Measurements from ENCODE around the gene OSBPL10. TPM values are rescaled to one million over a fixed set of nuclear protein-coding genes. Genes with fewer than 3 reads are reported as not detected.

The OSBPL10 gene
- total and polyA plus RNA-seq, 2 donors (not counting 1 experiment from before 2014, with no cell fraction given), result 7.1 to 7.5 TPM

- no peak overlapping the region for H3K4me2 ChIP-seq (ENCODE audit: extremely low read depth, insufficient read depth, low read length)
- H4K20me1 ChIP-seq (ENCODE audit: control insufficient read depth, extremely low read depth, insufficient read depth, low read length), result no peaks in the 10 kb centered on the region
- DNase-seq (ENCODE audit: low read depth in 2 of 2), result no peak
- no peak overlapping the region for H3K9ac ChIP-seq (ENCODE audit: insufficient read depth, low read length)
- H3K9me3 ChIP-seq (ENCODE audit: control insufficient read depth, insufficient read depth, low read depth, low read length), result no peaks in the 10 kb centered on the region
- H3K4me1 ChIP-seq (ENCODE audit: control insufficient read depth, extremely low read depth, insufficient read depth, low read length), result no peaks in the 10 kb centered on the region
- H2AFZ ChIP-seq (ENCODE audit: low read length), result no peak overlapping the region
- TF ChIP-seq EZH2 (IDR thresholded peaks at IDR 0.05; ENCODE audit: low read length, missing control alignments) (no peak), CTCF (conservative IDR thresholded peaks at IDR 0.05 in 1 of 2, IDR thresholded peaks at IDR 0.05 in 1 of 2; ENCODE audit: low read depth in 1 of 2, low read length in 2 of 2) (no peak)
- no peaks in the 10 kb centered on the region for H3K79me2 ChIP-seq (ENCODE audit: control insufficient read depth, insufficient read depth, low read length)
- H3K36me3 ChIP-seq (ENCODE audit: control insufficient read depth, insufficient read depth, low read length), result no peaks in the 10 kb centered on the region
- no peak overlapping the region for H3K27ac ChIP-seq (ENCODE audit: insufficient read depth, low read length)
- no peak overlapping the region for H3K4me3 ChIP-seq (replicated peaks in 1 of 4; ENCODE audit: control extremely low read depth in 1 of 4, insufficient read depth in 1 of 4, low read depth in 3 of 4, low read length in 4 of 4)
- no peaks in the 10 kb centered on the region for H3K27me3 ChIP-seq (ENCODE audit: control insufficient read depth, insufficient read depth, low read length)
Measured at GRCh38 chr3:31791090-31791430, 190.0 kb downstream of the OSBPL10 start.

DNA sequence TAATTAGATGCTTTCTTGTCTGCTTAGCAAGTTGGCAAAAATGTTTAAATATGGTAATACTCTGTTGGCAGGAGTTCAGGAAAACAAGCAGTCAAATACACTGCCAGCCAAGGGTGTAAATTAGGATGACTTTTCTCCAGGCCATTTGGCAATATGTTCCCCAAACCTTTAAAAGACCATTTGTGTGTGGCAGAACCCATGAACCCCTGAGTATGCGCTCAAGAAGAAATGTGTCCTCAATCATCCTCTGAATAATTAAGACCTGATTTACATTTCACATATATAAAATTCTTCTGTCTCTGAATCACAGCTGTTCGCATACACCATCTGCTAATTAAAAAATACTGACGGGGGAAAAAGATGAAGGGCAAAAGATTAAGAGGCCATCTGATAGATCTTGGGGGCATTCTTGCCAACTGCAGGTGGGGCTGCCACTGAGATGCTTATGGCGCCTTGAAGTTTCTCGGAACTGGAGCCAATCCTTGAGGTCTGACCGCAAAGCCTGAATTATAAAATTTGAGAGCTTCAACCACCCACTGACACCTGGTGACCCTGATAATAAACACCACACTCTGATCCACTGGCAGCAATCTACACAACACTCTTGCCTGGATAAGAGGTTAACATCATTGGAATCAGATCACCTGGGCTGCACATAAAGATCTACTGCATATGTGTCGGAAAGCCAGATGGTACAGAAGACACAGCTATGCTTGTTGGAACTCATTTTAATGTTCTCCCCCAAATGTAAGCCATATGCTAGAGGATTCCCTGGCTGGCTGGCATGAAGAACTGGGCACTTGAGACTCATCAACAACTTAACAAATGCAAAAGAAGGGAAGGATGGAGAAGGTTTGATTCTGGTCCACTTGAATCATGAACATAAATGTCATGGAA, 190.6 kb downstream of the OSBPL10 start:
- Histone ChIP-seq H2AFZ (ENCODE audit: low read length) (no peak overlapping the region), H3K4me1 (ENCODE audit: control insufficient read depth, extremely low read depth, insufficient read depth, low read length) (no peaks in the 10 kb centered on the region), H4K20me1 (ENCODE audit: control insufficient read depth, extremely low read depth, insufficient read depth, low read length) (no peaks in the 10 kb centered on the region), H3K4me2 (ENCODE audit: extremely low read depth, insufficient read depth, low read length) (no peak overlapping the region), H3K4me3 (replicated peaks in 1 of 4; ENCODE audit: control extremely low read depth in 1 of 4, insufficient read depth in 1 of 4, low read depth in 3 of 4, low read length in 4 of 4) (no peak overlapping the region), H3K9ac (ENCODE audit: insufficient read depth, low read length) (no peak overlapping the region), H3K27ac (ENCODE audit: insufficient read depth, low read length) (no peak overlapping the region), H3K27me3 (ENCODE audit: control insufficient read depth, insufficient read depth, low read length) (no peaks in the 10 kb centered on the region), H3K79me2 (ENCODE audit: control insufficient read depth, insufficient read depth, low read length) (no peaks in the 10 kb centered on the region), H3K9me3 (ENCODE audit: control insufficient read depth, insufficient read depth, low read depth, low read length) (no peaks in the 10 kb centered on the region), H3K36me3 (ENCODE audit: control insufficient read depth, insufficient read depth, low read length) (no peaks in the 10 kb centered on the region)
- TF ChIP-seq EZH2 (IDR thresholded peaks at IDR 0.05; ENCODE audit: low read length, missing control alignments), result no peak
- TF ChIP-seq CTCF (conservative IDR thresholded peaks at IDR 0.05 in 1 of 2, IDR thresholded peaks at IDR 0.05 in 1 of 2; ENCODE audit: low read depth in 1 of 2, low read length in 2 of 2), result no peak
- no peak for DNase-seq (ENCODE audit: low read depth in 2 of 2)

DNA sequence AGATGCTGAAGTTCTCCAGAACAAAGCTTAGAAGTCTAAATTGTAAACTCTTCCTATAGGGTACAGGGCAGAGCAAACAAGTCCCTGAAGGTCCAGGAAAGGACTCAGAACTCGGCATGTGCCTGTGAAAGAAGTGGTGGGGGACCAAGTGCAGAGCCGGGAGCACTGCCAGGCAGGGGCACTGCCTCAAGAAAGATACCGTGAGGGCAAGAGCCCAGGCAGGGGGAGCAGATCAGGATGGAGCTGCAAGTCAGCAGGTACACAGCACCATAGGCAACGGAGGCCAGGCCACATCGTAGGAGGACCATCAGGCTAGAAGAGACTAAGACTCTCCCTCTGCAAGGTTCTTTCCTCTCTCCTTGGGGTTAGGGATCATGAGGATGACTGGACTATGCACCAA, 191.6 kb downstream of the OSBPL10 start:
- Histone ChIP-seq H4K20me1 (ENCODE audit: control insufficient read depth, extremely low read depth, insufficient read depth, low read length) (no peaks in the 10 kb centered on the region), H3K36me3 (ENCODE audit: control insufficient read depth, insufficient read depth, low read length) (no peaks in the 10 kb centered on the region), H3K9ac (ENCODE audit: insufficient read depth, low read length) (no peak overlapping the region), H3K4me2 (ENCODE audit: extremely low read depth, insufficient read depth, low read length) (no peak overlapping the region), H3K4me1 (ENCODE audit: control insufficient read depth, extremely low read depth, insufficient read depth, low read length) (no peaks in the 10 kb centered on the region), H3K4me3 (replicated peaks in 1 of 4; ENCODE audit: control extremely low read depth in 1 of 4, insufficient read depth in 1 of 4, low read depth in 3 of 4, low read length in 4 of 4) (no peak overlapping the region), H3K79me2 (ENCODE audit: control insufficient read depth, insufficient read depth, low read length) (no peaks in the 10 kb centered on the region), H3K27ac (ENCODE audit: insufficient read depth, low read length) (no peak overlapping the region), H2AFZ (ENCODE audit: low read length) (no peak overlapping the region), H3K9me3 (ENCODE audit: control insufficient read depth, insufficient read depth, low read depth, low read length) (no peaks in the 10 kb centered on the region), H3K27me3 (ENCODE audit: control insufficient read depth, insufficient read depth, low read length) (no peaks in the 10 kb centered on the region)
- no peak for TF ChIP-seq EZH2 (IDR thresholded peaks at IDR 0.05; ENCODE audit: low read length, missing control alignments)
- TF ChIP-seq CTCF (conservative IDR thresholded peaks at IDR 0.05 in 1 of 2, IDR thresholded peaks at IDR 0.05 in 1 of 2; ENCODE audit: low read depth in 1 of 2, low read length in 2 of 2), result no peak
- no peak for DNase-seq (ENCODE audit: low read depth in 2 of 2)

Data from fibroblast of lung (primary cell).